PC-9 (cell line): ENCODE measurements around the gene DNAAF1. TPM values are rescaled to one million over a fixed set of nuclear protein-coding genes. Genes with fewer than 3 reads are reported as not detected.

Experiments used
- BruUV-seq: library from RNA; stranded (reverse); fragments of 400-500 nt; replicated peaks from 2 replicates; lab custom pipeline; 2021; lab: Mats Ljungman, UMichigan
- CTCF ChIA-PET: fragments of 300-600 bp; sonication (Branson Sonifier 250); formaldehyde crosslinking; loops from one replicate; lab custom pipeline; 2022; ENCODE audit warnings: antibody characterized with exemption; lab: Charles Lee
- POLR2A ChIA-PET: fragments of 300-600 bp; sonication (Branson Sonifier 250); formaldehyde crosslinking; loops from one replicate; lab custom pipeline; 2022; ENCODE audit warnings: antibody characterized with exemption; ENCODE audit not compliant: unreplicated experiment; lab: Charles Lee
- DNase-seq, 2 experiments: peaks; one replicate each; pipeline versions ENCODE4 v3.0.0 to v3.0.0-alpha.2; 2015 to 2022; ENCODE audit warnings: mixed read lengths in 1 of 2
- H2AFZ ChIP-seq: fragments of 200-600 bp; sonication (generic); 2 replicates; pipeline ENCODE4 v1.8.1; 2017; ENCODE audit warnings: antibody characterized with exemption
- H3F3A ChIP-seq: fragments of 200-600 bp; sonication (generic); 2 replicates; pipeline ENCODE4 v1.8.1; 2017; ENCODE audit warnings: antibody characterized with exemption, mild to moderate bottlenecking, low read depth; ENCODE audit not compliant: insufficient read depth
- H3K27ac ChIP-seq: fragments of 200-600 bp; sonication (generic); 2 replicates; pipeline ENCODE4 v1.6.1; 2016; ENCODE audit warnings: mixed run types
- H3K27me3 ChIP-seq: fragments of 200-600 bp; sonication (generic); 2 replicates; pipeline ENCODE4 v1.6.1; 2016; ENCODE audit warnings: low read depth, mixed run types; ENCODE audit not compliant: insufficient read depth
- H3K36me3 ChIP-seq: fragments of 200-600 bp; sonication (generic); 2 replicates; pipeline ENCODE4 v1.6.1; 2016; ENCODE audit warnings: low read depth, mixed run types
- H3K4me1 ChIP-seq: fragments of 200-600 bp; sonication (generic); replicated peaks from 2 replicates; pipeline ENCODE4 v1.6.1; 2016; ENCODE audit warnings: mixed run types; ENCODE audit not compliant: insufficient read depth
- H3K4me2 ChIP-seq: fragments of 200-600 bp; sonication (generic); 2 replicates; pipeline ENCODE4 v1.6.1; 2017; ENCODE audit warnings: mixed run types
- H3K4me3 ChIP-seq: fragments of 200-600 bp; sonication (generic); 2 replicates; pipeline ENCODE4 v1.6.1; 2016; ENCODE audit warnings: mixed run types
- H3K79me2 ChIP-seq: fragments of 200-600 bp; sonication (generic); 2 replicates; pipeline ENCODE4 v1.6.1; 2017; ENCODE audit warnings: low read depth, mixed run types
- H3K9me2 ChIP-seq: fragments of 200-600 bp; sonication (generic); 2 replicates; pipeline ENCODE4 v1.8.1; 2017; ENCODE audit warnings: mild to moderate bottlenecking; ENCODE audit not compliant: insufficient read depth
- H3K9me3 ChIP-seq: fragments of 200-600 bp; sonication (generic); 2 replicates; pipeline ENCODE4 v1.8.1; 2016; ENCODE audit warnings: low read depth; ENCODE audit not compliant: insufficient read depth
- H4K20me1 ChIP-seq: fragments of 200-600 bp; sonication (generic); 2 replicates; pipeline ENCODE4 v1.8.1; 2017; ENCODE audit not compliant: insufficient read depth
- CTCF ChIP-seq: fragments of 200-600 bp; sonication (generic); conservative IDR thresholded peaks from 2 replicates; pipeline ENCODE4 v1.6.1; 2017; ENCODE audit warnings: mixed run types, antibody characterized with exemption, mild to moderate bottlenecking, moderate library complexity
- EZH2 ChIP-seq: fragments of 200-600 bp; sonication (generic); IDR thresholded peaks from 2 replicates; pipeline ENCODE4 v1.8.0; 2017; ENCODE audit warnings: antibody characterized with exemption, low read depth
- intact Hi-C: fragments of 100-400 bp; cut with micrococcal nuclease; formaldehyde crosslinking; loops from one replicate; pipeline ENCODE4 v1.10.0; 2022; ENCODE audit not compliant: unreplicated experiment
- total RNA-seq: library from RNA; stranded (reverse); gene quantifications from 2 replicates; pipeline ENCODE4 v1.2.3, GENCODE V29; 2021

The DNAAF1 gene
- total RNA-seq, 1 experiment from 2014 or later: 1.2 TPM

GRCh38 chr16:84225126-84225525, 80.0 kb downstream of the DNAAF1 start:
- Histone ChIP-seq H4K20me1 (no peaks in the 10 kb centered on the region), H3K27ac (no peak overlapping the region), H3K27me3 (no peaks in the 10 kb centered on the region), H3K9me2 (no peaks in the 10 kb centered on the region), H3K9me3 (0 out of 2 replicates have a peak, but pooled peaks cover 3% of the 10 kb centered on the region), H3K36me3 (no peaks in the 10 kb centered on the region), H2AFZ (no peak overlapping the region), H3K79me2 (no peaks in the 10 kb centered on the region), H3F3A (peaks cover 30% of the 10 kb centered on the region), H3K4me3 (no peak overlapping the region), H3K4me1 (peaks cover 40% of the 10 kb centered on the region), H3K4me2 (no peak overlapping the region)
- ChIA-PET CTCF (no interaction called here), POLR2A (no interaction called here)
- intact Hi-C loops: loop anchor here (5.0 kb wide), 1 partner anchor 277 kb away; the partner anchor contains the start of gene MEAK7
- BruUV-seq: no TSS peak
- DNase-seq: no peak
- TF ChIP-seq EZH2 (no peak), CTCF (no peak)

GRCh38 chr16:84225571-84225970, 80.5 kb downstream of the DNAAF1 start:
- no peaks in the 10 kb centered on the region for H3K36me3 ChIP-seq
- H3K9me3 ChIP-seq: 0 out of 2 replicates have a peak, but pooled peaks cover 3% of the 10 kb centered on the region
- no peak overlapping the region for H3K4me3 ChIP-seq
- DNase-seq: no peak
- no peak overlapping the region for H3K27ac ChIP-seq
- BruUV-seq: no TSS peak
- H4K20me1 ChIP-seq: no peaks in the 10 kb centered on the region
- no peak overlapping the region for H2AFZ ChIP-seq
- H3F3A ChIP-seq: peaks cover 30% of the 10 kb centered on the region
- H3K4me2 ChIP-seq: no peak overlapping the region
- ChIA-PET CTCF (no interaction called here), POLR2A (no interaction called here)
- no peaks in the 10 kb centered on the region for H3K27me3 ChIP-seq
- peaks cover 40% of the 10 kb centered on the region for H3K4me1 ChIP-seq
- H3K9me2 ChIP-seq: no peaks in the 10 kb centered on the region
- TF ChIP-seq CTCF (no peak), EZH2 (no peak)
- no peaks in the 10 kb centered on the region for H3K79me2 ChIP-seq
- intact Hi-C loops: loop anchor here (5.0 kb wide), 1 partner anchor 277 kb away; the partner anchor contains the start of gene MEAK7

GRCh38 chr16:84226026-84226425, 80.9 kb downstream of the DNAAF1 start:
- CTCF ChIA-PET: no interaction called here
- TF ChIP-seq EZH2: no peak
- TF ChIP-seq CTCF: no peak

More at GRCh38 chr16:84226026-84226425, 80.9 kb downstream of the DNAAF1 start:
- H3F3A ChIP-seq: peaks cover 30% of the 10 kb centered on the region
- POLR2A ChIA-PET: no interaction called here
- H3K36me3 ChIP-seq: no peaks in the 10 kb centered on the region
- H4K20me1 ChIP-seq: no peaks in the 10 kb centered on the region
- no peaks in the 10 kb centered on the region for H3K79me2 ChIP-seq
- DNase-seq: no peak
- intact Hi-C loops: loop anchor here (5.0 kb wide), 1 partner anchor 276 kb away; the partner anchor contains the start of gene MEAK7
- H3K4me3 ChIP-seq: no peak overlapping the region
- H3K27me3 ChIP-seq: no peaks in the 10 kb centered on the region
- H3K9me2 ChIP-seq: no peaks in the 10 kb centered on the region
- H2AFZ ChIP-seq: no peak overlapping the region
- no TSS peak for BruUV-seq
- peaks cover 40% of the 10 kb centered on the region for H3K4me1 ChIP-seq
- H3K4me2 ChIP-seq: no peak overlapping the region
- H3K9me3 ChIP-seq: 0 out of 2 replicates have a peak, but pooled peaks cover 3% of the 10 kb centered on the region
- no peak overlapping the region for H3K27ac ChIP-seq

Other genes with a start within 250 kb of the DNAAF1 start
- 4.7 and 5.5 TPM in 2 replicates for gene MLYCD, start 246.2 kb upstream of the DNAAF1 start, total RNA-seq
- 41.3 and 44.8 TPM in 2 replicates for gene OSGIN1, start 192.1 kb upstream of the DNAAF1 start, total RNA-seq
- 0.74 and 1.3 TPM in 2 replicates for gene NECAB2, start 177.1 kb upstream of the DNAAF1 start, total RNA-seq
- gene SLC38A8, start 102.5 kb upstream of the DNAAF1 start, total RNA-seq: not detected in 2 replicates
- 80.3 and 96.0 TPM in 2 replicates for gene MBTPS1, start 28.4 kb upstream of the DNAAF1 start, total RNA-seq
- gene HSDL1, start 131 bp upstream of the DNAAF1 start, total RNA-seq: 30.5 and 32.1 TPM in 2 replicates
- gene TAF1C, start 41.7 kb downstream of the DNAAF1 start, total RNA-seq: 40.2 and 43.0 TPM in 2 replicates
- gene ADAD2, start 45.8 kb downstream of the DNAAF1 start, total RNA-seq: not detected in 2 replicates
- not detected in 2 replicates for gene KCNG4, start 94.7 kb downstream of the DNAAF1 start, total RNA-seq
- gene WFDC1, start 149.6 kb downstream of the DNAAF1 start, total RNA-seq: not detected in 2 replicates
- 11.9 and 17.2 TPM in 2 replicates for gene ATP2C2, start 223.2 kb downstream of the DNAAF1 start, total RNA-seq